Measurements from ENCODE around the gene SNRPE. TPM values are rescaled to one million over a fixed set of nuclear protein-coding genes. Genes with fewer than 3 reads are reported as not detected.

Gene SNRPE
- total and polyA plus RNA-seq, 2 donors (not counting 3 experiments of a cell fraction or from before 2014, with no cell fraction given) = 196 to 219 TPM

- peaks cover 9 to 14% of the 10 kb centered on the region in 2 experiments for H3K36me3 ChIP-seq (ENCODE audit: control insufficient read depth in 2 of 2, extremely low read depth in 1 of 2, insufficient read depth in 2 of 2, low read length in 2 of 2)
- dilution Hi-C loops (cut with MboI; ENCODE audit: extremely low pct_ligation_motif_present, low sequenced_read_pairs) = no loop called here
- no TSS peak for BruUV-seq (replicated peaks)
These were observed 18.9 kb upstream of the SNRPE start for GRCh38 chr1:203842559-203842876.

More at GRCh38 chr1:203842559-203842876, 18.9 kb upstream of the SNRPE start:
- H4K20me1 ChIP-seq (replicated peaks; ENCODE audit: control insufficient read depth, extremely low read depth, insufficient read depth, low read length) = no peaks in the 10 kb centered on the region
- H3K4me3 ChIP-seq (replicated peaks in 1 of 3; ENCODE audit: insufficient read depth in 1 of 3, low read depth in 1 of 3, low read length in 3 of 3) = no peak overlapping the region
- no peaks in the 10 kb centered on the region for H3K27me3 ChIP-seq (ENCODE audit: control insufficient read depth in 2 of 2, insufficient read depth in 2 of 2, low read length in 2 of 2)
- H3K9ac ChIP-seq (replicated peaks; ENCODE audit: extremely low read depth, insufficient read depth, low read length) = no peak overlapping the region
- no peak overlapping the region for H2AFZ ChIP-seq (ENCODE audit: low read depth, low read length)
- ChIA-PET POLR2A (no interaction called here), CTCF (no interaction called here)
- H3K27ac ChIP-seq (ENCODE audit: insufficient read depth, low read depth, low read length) = no peak overlapping the region
- H3K79me2 ChIP-seq (ENCODE audit: control insufficient read depth, insufficient read depth, low read length) = peaks cover 1% of the 10 kb centered on the region
- TF ChIP-seq JUN (IDR thresholded peaks at IDR 0.05; ENCODE audit: borderline replicate concordance, insufficient read depth, insufficient read length, low read depth) (no peak), MYC (IDR thresholded peaks at IDR 0.05; ENCODE audit: low read depth, low read length) (no peak), GATA2 (IDR thresholded peaks at IDR 0.05; ENCODE audit: insufficient read depth, insufficient read length, low read depth, low read length) (no peak), FOS (IDR thresholded peaks at IDR 0.05; ENCODE audit: borderline replicate concordance, insufficient read depth, low read length) (no peak), EZH2 (IDR thresholded peaks at IDR 0.05; ENCODE audit: borderline replicate concordance, low read depth, low read length, severe bottlenecking) (no peak), POLR2AphosphoS5 (IDR thresholded peaks at IDR 0.05; ENCODE audit: insufficient read depth, low read depth, low read length) (no peak), MAX (IDR thresholded peaks at IDR 0.05; ENCODE audit: insufficient read depth, insufficient read length) (no peak), CTCF (IDR thresholded peaks at IDR 0.05; ENCODE audit: extremely low read depth in 1 of 2, insufficient read depth in 1 of 2, low read depth in 1 of 2, low read length in 2 of 2) (no peak), POLR2A (IDR thresholded peaks at IDR 0.05; ENCODE audit: low read depth, low read length) (no peak)
- H3K4me1 ChIP-seq (ENCODE audit: control insufficient read depth, extremely low read depth, insufficient read depth, low read length) = no peaks in the 10 kb centered on the region
- intact Hi-C loops (cut with micrococcal nuclease) = no loop called here
- H3K9me3 ChIP-seq (replicated peaks; ENCODE audit: control insufficient read depth, insufficient read depth, low read length) = no peaks in the 10 kb centered on the region
- FAIRE-seq (no peak), DNase-seq (ENCODE audit: low read depth, low spot score) (no peak)
- H3K4me2 ChIP-seq (ENCODE audit: insufficient read depth, low read length) = no peak overlapping the region
- H3K9me1 ChIP-seq (replicated peaks; ENCODE audit: control insufficient read depth, extremely low read depth, insufficient read depth, low read length) = no peaks in the 10 kb centered on the region
